ENCODE results near the gene TMEM184C. TPM values are rescaled to one million over a fixed set of nuclear protein-coding genes. Genes with fewer than 3 reads are reported as not detected.

TMEM184C gene
- total RNA-seq, result 47.1 TPM

GRCh38 chr4:147617173-147617840, at the start of gene TMEM184C:
TMEM184C (plus strand) TSS chr4:147617397; CDS start chr4:147617957, 560 bp downstream.

GRCh38 chr4:147683717-147684700, 66.8 kb downstream of the TMEM184C start, which contains the start of gene PRMT9:
PRMT9 (minus strand) TSS chr4:147684163; CDS start chr4:147683987, 176 bp downstream.

Other genes with a start within 250 kb of the TMEM184C start
- 11.1 TPM for gene EDNRA, start 136.3 kb upstream of the TMEM184C start, total RNA-seq
- 18.0 TPM for gene PRMT9, start 66.8 kb downstream of the TMEM184C start, total RNA-seq
- 7.2 TPM for gene ARHGAP10, start 114.7 kb downstream of the TMEM184C start, total RNA-seq